GM12891 (cell line): ENCODE measurements around the gene TTL.

Source experiments
- POLR2A ChIP-seq: IDR thresholded peaks from 2 replicates; pipeline ENCODE4 v1.6.1; 2011; ENCODE audit warnings: low read depth, low read length, control low read depth
- POLR2AphosphoS5 ChIP-seq: IDR thresholded peaks from 2 replicates; pipeline ENCODE4 v1.6.1; 2011; ENCODE audit warnings: low read depth, low read length, control low read depth
- POU2F2 ChIP-seq: IDR thresholded peaks from 2 replicates; pipeline ENCODE4 v1.6.1; 2011; ENCODE audit warnings: low read depth, mild to moderate bottlenecking, control low read depth, low read length, moderate library complexity
- SPI1 ChIP-seq: IDR thresholded peaks from 2 replicates; pipeline ENCODE4 v1.6.1; 2011; ENCODE audit warnings: low read depth, low read length, control low read depth
- TAF1 ChIP-seq: IDR thresholded peaks from 2 replicates; pipeline ENCODE4 v1.6.1; 2011; ENCODE audit warnings: low read depth, low read length, control low read depth

GRCh38 chr2:112487444-112487961, 5.5 kb downstream of the TTL start:
- no peak for TF ChIP-seq POLR2A
- TF ChIP-seq POLR2AphosphoS5 = no peak
- no peak for TF ChIP-seq TAF1
- no peak for TF ChIP-seq SPI1
- no peak for TF ChIP-seq POU2F2
